Ovary (tissue), 3 donors: ENCODE measurements around the gene TGFB1.

Source experiments
- CTCF ChIP-seq, 3 donors: fragments of 450-650 bp in 2 of 3; fragments of 200-600 bp in 1 of 3; IDR thresholded peaks; one replicate each; pipeline versions ENCODE4 v1.5.1 to v1.8.0; 2016 to 2022; ENCODE audit warnings: antibody characterized with exemption in 3 of 3, mild to moderate bottlenecking in 1 of 3
- EP300 ChIP-seq: sonication (generic); formaldehyde crosslinking; IDR thresholded peaks from one replicate; pipeline ENCODE4 v1.6.1; 2017; ENCODE audit warnings: antibody characterized with exemption
- POLR2A ChIP-seq: fragments of 450-650 bp; IDR thresholded peaks from one replicate; pipeline ENCODE4 v1.6.1; 2017; ENCODE audit warnings: antibody characterized with exemption, mild to moderate bottlenecking, moderate library complexity
- donor health status: DM: no; HTN: no; CAD: no.

- TF ChIP-seq CTCF (IDR thresholded peaks at IDR 0.05) (no peak), POLR2A (no peak), EP300 (no peak)
Measured at GRCh38 chr19:41359741-41360140, 6.0 kb upstream of the TGFB1 start.
